ENCODE results near the gene USP17L21.
"Not testable (repeated sequence)": the region's sequence is repeated elsewhere in the genome, so short reads cannot be mapped to it uniquely, and the experiment has no call there.

The USP17L21 gene

DNA sequence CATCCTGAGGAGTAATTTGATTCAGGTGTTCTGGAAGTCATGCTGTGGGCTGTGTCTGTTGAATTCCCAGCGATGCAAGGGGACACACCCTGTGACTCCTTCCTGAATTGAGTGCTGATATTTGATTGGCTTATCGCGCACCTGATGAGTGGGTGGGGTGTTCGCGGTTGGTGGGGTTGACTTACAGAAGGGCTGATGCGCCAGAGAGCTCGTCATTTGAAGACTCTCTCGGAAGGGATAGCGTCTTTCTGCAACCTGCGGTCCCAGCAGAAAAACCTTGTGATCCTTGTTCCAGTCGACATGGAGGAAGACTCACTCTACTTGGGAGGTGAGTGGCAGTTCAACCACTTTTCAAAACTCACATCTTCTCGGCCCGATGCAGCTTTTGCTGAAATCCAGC lies at the start of gene USP17L21:
TSS of gene USP17L21 (plus strand) at position 301 of the 400 bp plus-strand sequence. CDS start at position 301, 0 bp downstream.
- not testable (repeated sequence) for DNase-seq (ENCODE audit: low read depth in 2 of 2)

DNA sequence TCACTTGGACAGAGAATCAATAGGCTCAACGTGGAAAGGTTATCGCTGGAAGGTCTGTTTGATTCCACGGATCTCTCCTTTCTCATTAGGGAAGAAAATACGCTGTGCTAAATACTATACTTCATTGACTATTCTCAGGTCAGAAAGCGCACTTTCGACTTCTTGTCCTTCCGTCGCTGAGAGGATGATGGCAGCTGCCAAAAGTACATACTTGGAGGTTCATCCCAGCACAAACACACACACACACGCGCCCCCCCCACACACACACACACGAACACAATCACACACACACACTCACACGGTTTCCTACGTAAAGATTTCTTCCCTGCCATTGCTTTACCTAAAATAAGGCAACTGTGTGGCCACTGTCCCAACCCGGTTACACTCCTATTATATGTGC lies 48.0 kb upstream of the USP17L21 start:
- not testable (repeated sequence) for DNase-seq (ENCODE audit: low read depth in 2 of 2)

- not testable (repeated sequence) for DNase-seq (ENCODE audit: low read depth in 2 of 2)
Observed at GRCh38 chr4:9215105-9215504, 47.6 kb upstream of the USP17L21 start, which contains the start of gene USP17L11. Gene USP17L11 (plus strand): TSS chr4:9215405. CDS start chr4:9215405, 0 bp downstream.

DNA sequence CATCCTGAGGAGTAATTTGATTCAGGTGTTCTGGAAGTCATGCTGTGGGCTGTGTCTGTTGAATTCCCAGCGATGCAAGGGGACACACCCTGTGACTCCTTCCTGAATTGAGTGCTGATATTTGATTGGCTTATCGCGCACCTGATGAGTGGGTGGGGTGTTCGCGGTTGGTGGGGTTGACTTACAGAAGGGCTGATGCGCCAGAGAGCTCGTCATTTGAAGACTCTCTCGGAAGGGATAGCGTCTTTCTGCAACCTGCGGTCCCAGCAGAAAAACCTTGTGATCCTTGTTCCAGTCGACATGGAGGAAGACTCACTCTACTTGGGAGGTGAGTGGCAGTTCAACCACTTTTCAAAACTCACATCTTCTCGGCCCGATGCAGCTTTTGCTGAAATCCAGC lies 42.8 kb upstream of the USP17L21 start, which contains the start of gene USP17L12:
TSS of gene USP17L12 (plus strand) at position 301 of the 400 bp plus-strand sequence. CDS start at position 301, 0 bp downstream.
- DNase-seq (ENCODE audit: low read depth in 2 of 2): not testable (repeated sequence)

- not testable (repeated sequence) for DNase-seq (ENCODE audit: low read depth in 2 of 2)
Observed at GRCh38 chr4:9224596-9224995, 38.1 kb upstream of the USP17L21 start, which contains the start of gene USP17L13. Gene USP17L13 (plus strand): TSS chr4:9224896. CDS start chr4:9224896, 0 bp downstream.

- DNase-seq (ENCODE audit: low read depth in 2 of 2): not testable (repeated sequence)
Observed at GRCh38 chr4:9230249-9230648, 32.4 kb upstream of the USP17L21 start.

DNA sequence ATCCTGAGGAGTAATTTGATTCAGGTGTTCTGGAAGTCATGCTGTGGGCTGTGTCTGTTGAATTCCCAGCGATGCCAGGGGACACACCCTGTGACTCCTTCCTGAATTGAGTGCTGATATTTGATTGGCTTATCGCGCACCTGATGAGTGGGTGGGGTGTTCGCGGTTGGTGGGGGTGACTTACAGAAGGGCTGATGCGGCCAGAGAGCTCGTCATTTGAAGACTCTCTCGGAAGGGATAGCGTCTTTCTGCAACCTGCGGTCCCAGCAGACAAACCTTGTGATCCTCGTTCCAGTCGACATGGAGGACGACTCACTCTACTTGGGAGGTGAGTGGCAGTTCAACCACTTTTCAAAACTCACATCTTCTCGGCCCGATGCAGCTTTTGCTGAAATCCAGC lies 28.6 kb upstream of the USP17L21 start, which contains the start of gene USP17L15:
TSS of gene USP17L15 (plus strand) at position 301 of the 400 bp plus-strand sequence. CDS start at position 301, 0 bp downstream.
- DNase-seq (ENCODE audit: low read depth in 2 of 2): not testable (repeated sequence)

DNA sequence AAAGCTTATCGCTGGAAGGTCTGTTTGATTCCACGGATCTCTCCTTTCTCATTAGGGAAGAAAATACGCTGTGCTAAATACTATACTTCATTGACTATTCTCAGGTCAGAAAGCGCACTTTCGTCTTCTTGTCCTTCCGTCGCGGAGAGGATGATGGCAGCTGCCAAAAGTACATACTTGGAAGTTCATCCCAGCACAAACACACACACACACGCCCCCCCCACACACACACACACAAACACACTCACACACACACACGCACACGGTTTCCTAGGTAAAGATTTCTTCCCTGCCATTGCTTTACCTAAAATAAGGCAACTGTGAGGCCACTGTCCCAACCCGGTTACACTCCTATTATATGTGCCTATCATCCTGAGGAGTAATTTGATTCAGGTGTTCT lies 24.2 kb upstream of the USP17L21 start:
- DNase-seq (ENCODE audit: low read depth in 2 of 2): not testable (repeated sequence)

- DNase-seq (ENCODE audit: low read depth in 2 of 2): not testable (repeated sequence)
Observed at GRCh38 chr4:9243579-9243978, 19.1 kb upstream of the USP17L21 start, which contains the start of gene USP17L17. Gene USP17L17 (plus strand): TSS chr4:9243879. CDS start chr4:9243879, 0 bp downstream.

DNA sequence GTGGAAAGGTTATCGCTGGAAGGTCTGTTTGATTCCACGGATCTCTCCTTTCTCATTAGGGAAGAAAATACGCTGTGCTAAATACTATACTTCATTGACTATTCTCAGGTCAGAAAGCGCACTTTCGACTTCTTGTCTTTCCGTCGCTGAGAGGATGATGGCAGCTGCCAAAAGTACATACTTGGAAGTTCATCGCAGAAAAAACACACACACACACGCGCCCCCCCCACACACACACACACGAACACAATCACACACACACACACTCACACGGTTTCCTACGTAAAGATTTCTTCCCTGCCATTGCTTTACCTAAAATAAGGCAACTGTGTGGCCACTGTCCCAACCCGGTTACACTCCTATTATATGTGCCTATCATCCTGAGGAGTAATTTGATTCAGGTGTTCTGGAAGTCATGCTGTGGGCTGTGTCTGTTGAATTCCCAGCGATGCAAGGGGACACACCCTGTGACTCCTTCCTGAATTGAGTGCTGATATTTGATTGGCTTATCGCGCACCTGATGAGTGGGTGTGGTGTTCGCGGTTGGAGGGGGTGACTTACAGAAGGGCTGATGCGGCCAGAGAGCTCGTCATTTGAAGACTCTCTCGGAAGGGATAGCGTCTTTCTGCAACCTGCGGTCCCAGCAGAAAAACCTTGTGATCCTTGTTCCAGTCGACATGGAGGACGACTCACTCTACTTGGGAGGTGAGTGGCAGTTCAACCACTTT lies 14.6 kb upstream of the USP17L21 start, which contains the start of gene USP17L18:
TSS of gene USP17L18 (plus strand) at position 678 of the 728 bp plus-strand sequence. CDS start at position 678, 0 bp downstream.
- DNase-seq (ENCODE audit: low read depth in 2 of 2): not testable (repeated sequence)

DNA sequence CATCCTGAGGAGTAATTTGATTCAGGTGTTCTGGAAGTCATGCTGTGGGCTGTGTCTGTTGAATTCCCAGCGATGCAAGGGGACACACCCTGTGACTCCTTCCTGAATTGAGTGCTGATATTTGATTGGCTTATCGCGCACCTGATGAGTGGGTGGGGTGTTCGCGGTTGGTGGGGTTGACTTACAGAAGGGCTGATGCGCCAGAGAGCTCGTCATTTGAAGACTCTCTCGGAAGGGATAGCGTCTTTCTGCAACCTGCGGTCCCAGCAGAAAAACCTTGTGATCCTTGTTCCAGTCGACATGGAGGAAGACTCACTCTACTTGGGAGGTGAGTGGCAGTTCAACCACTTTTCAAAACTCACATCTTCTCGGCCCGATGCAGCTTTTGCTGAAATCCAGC lies 9.6 kb upstream of the USP17L21 start, which contains the start of gene USP17L19:
TSS of gene USP17L19 (plus strand) at position 301 of the 400 bp plus-strand sequence. CDS start at position 301, 0 bp downstream.
- not testable (repeated sequence) for DNase-seq (ENCODE audit: low read depth in 2 of 2)

GRCh38 chr4:9257824-9258223 lies 4.8 kb upstream of the USP17L21 start, which contains the start of gene USP17L20:
Gene USP17L20 (plus strand): TSS chr4:9258124. CDS start chr4:9258124, 0 bp downstream.
- not testable (repeated sequence) for DNase-seq (ENCODE audit: low read depth in 2 of 2)

- DNase-seq (ENCODE audit: low read depth in 2 of 2): not testable (repeated sequence)
Observed at GRCh38 chr4:9267319-9267718, 4.6 kb downstream of the USP17L21 start, which contains the start of gene USP17L22. Gene USP17L22 (plus strand): TSS chr4:9267619. CDS start chr4:9267619, 0 bp downstream.

DNA sequence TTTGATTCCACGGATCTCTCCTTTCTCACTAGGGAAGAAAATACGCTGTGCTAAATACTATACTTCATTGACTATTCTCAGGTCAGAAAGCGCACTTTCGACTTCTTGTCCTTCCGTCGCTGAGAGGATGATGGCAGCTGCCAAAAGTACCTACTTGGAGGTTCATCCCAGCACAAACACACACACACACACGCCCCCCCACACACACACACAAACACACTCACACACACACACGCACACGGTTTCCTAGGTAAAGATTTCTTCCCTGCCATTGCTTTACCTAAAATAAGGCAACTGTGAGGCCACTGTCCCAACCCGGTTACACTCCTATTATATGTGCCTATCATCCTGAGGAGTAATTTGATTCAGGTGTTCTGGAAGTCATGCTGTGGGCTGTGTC lies 9.0 kb downstream of the USP17L21 start:
- not testable (repeated sequence) for DNase-seq (ENCODE audit: low read depth in 2 of 2)
